ENCODE measurements around the gene ANKRD12. TPM values are rescaled to one million over a fixed set of nuclear protein-coding genes. Genes with fewer than 3 reads are reported as not detected.

The ANKRD12 gene
- total and polyA plus RNA-seq, 2 of the 4 experiments (the other 2 are of a cell fraction), result 2.6 to 12.9 TPM

GRCh38 chr18:9148203-9148552 lies 11.6 kb downstream of the ANKRD12 start:
- no CpG with 5 or more reads among the region's 1 CpG for WGBS, 2 experiments (ENCODE audit: extremely low coverage in 2 of 2, insufficient read length in 1 of 2)
- dilution Hi-C loops (cut with HindIII; ENCODE audit: low sequenced_read_pairs, unreplicated experiment), result no loop called here
- peaks cover 64% of the 10 kb centered on the region; the same call in 1 of the 2 replicates for H4K20me1 ChIP-seq (ENCODE audit: insufficient read depth, low read length)

More at GRCh38 chr18:9148203-9148552, 11.6 kb downstream of the ANKRD12 start:
- Histone ChIP-seq H3K9me3 (ENCODE audit: control insufficient read depth, insufficient read depth, low read length) (no peaks in the 10 kb centered on the region), H4K91ac (ENCODE audit: insufficient read depth, low read depth, low read length) (no peak overlapping the region), H4K8ac (ENCODE audit: low read depth in 2 of 2, low read length in 2 of 2) (no peak overlapping the region), H2BK20ac (ENCODE audit: low read depth, low read length) (no peak overlapping the region), H2AK9ac (replicated peaks; ENCODE audit: low read depth, low read length, poor library complexity) (no peak overlapping the region), H3K23ac (ENCODE audit: low read depth, low read length) (no peak overlapping the region), H3K4me3 (ENCODE audit: insufficient read depth, low read depth, low read length) (no peak overlapping the region), H3K4ac (ENCODE audit: low read depth, low read length) (no peak overlapping the region), H2AK5ac (ENCODE audit: low read depth, low read length) (no peak overlapping the region), H4K5ac (ENCODE audit: low read depth, low read length) (no peak overlapping the region), H3K4me2 (ENCODE audit: low read depth, low read length) (no peak overlapping the region), H3K4me1 (ENCODE audit: control insufficient read depth, insufficient read depth, low read length) (peaks cover 7% of the 10 kb centered on the region), H3K79me1 (ENCODE audit: low read depth in 1 of 2, low read length in 2 of 2) (peaks cover 7 to 54% of the 10 kb centered on the region in 2 experiments), H3K27me3 (ENCODE audit: control insufficient read depth, insufficient read depth, low read length) (no peaks in the 10 kb centered on the region), H2BK15ac (ENCODE audit: low read depth, low read length) (no peak overlapping the region), H2BK5ac (ENCODE audit: low read depth, low read length, poor library complexity, severe bottlenecking) (no peak overlapping the region), H3K14ac (replicated peaks; ENCODE audit: low read depth, low read length) (no peak overlapping the region), H3K9ac (ENCODE audit: low read depth, low read length) (no peak overlapping the region), H3K56ac (ENCODE audit: extremely low read depth, insufficient read depth, low read length) (no peak overlapping the region), H3K18ac (ENCODE audit: low read depth, low read length) (no peak overlapping the region), H3K27ac (ENCODE audit: insufficient read depth, low read length) (no peak overlapping the region), H2BK120ac (ENCODE audit: low read depth, low read length) (no peak overlapping the region), H3K9me1 (ENCODE audit: insufficient read depth, low read length) (peaks cover 6% of the 10 kb centered on the region), H2AFZ (replicated peaks; ENCODE audit: low read length, poor library complexity) (no peak overlapping the region), H3K36me3 (ENCODE audit: control insufficient read depth, insufficient read depth, low read length) (no peaks in the 10 kb centered on the region; the same call in 1 of the 2 replicates)
- CTCF ChIA-PET, result interaction anchor here (1.0 to 1.4 kb wide), 3 partner anchors 9 to 75 kb away, joined by 3 to 7 read pairs (median 5); no protein-coding TSS in a partner anchor
- DNase-seq (no peak), ATAC-seq (ENCODE audit: low read depth) (no peak)
- TF ChIP-seq RAD21 (IDR thresholded peaks at IDR 0.05; ENCODE audit: low read length), result no peak
- TF ChIP-seq RCOR1 (IDR thresholded peaks at IDR 0.05; ENCODE audit: insufficient replicate concordance, low read length), result no peak
- TF ChIP-seq MXI1 (IDR thresholded peaks at IDR 0.05; ENCODE audit: borderline replicate concordance, low read depth, low read length), result no peak
- no peak for TF ChIP-seq CEBPB (IDR thresholded peaks at IDR 0.05; ENCODE audit: low read depth, low read length)
- TF ChIP-seq, protein P1, sequence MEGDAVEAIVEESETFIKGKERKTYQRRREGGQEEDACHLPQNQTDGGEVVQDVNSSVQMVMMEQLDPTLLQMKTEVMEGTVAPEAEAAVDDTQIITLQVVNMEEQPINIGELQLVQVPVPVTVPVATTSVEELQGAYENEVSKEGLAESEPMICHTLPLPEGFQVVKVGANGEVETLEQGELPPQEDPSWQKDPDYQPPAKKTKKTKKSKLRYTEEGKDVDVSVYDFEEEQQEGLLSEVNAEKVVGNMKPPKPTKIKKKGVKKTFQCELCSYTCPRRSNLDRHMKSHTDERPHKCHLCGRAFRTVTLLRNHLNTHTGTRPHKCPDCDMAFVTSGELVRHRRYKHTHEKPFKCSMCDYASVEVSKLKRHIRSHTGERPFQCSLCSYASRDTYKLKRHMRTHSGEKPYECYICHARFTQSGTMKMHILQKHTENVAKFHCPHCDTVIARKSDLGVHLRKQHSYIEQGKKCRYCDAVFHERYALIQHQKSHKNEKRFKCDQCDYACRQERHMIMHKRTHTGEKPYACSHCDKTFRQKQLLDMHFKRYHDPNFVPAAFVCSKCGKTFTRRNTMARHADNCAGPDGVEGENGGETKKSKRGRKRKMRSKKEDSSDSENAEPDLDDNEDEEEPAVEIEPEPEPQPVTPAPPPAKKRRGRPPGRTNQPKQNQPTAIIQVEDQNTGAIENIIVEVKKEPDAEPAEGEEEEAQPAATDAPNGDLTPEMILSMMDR (conservative IDR thresholded peaks at IDR 0.05; ENCODE audit: low read depth, low read length), result no peak
- no peak for TF ChIP-seq FOS (IDR thresholded peaks at IDR 0.05; ENCODE audit: low read depth, low read length)
- no peak for TF ChIP-seq NFE2L2 (IDR thresholded peaks at IDR 0.05; ENCODE audit: low read depth, low read length)
- no peak for TF ChIP-seq MAFK (IDR thresholded peaks at IDR 0.05; ENCODE audit: low read depth, low read length)
- TF ChIP-seq, protein P2, sequence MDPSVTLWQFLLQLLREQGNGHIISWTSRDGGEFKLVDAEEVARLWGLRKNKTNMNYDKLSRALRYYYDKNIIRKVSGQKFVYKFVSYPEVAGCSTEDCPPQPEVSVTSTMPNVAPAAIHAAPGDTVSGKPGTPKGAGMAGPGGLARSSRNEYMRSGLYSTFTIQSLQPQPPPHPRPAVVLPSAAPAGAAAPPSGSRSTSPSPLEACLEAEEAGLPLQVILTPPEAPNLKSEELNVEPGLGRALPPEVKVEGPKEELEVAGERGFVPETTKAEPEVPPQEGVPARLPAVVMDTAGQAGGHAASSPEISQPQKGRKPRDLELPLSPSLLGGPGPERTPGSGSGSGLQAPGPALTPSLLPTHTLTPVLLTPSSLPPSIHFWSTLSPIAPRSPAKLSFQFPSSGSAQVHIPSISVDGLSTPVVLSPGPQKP (IDR thresholded peaks at IDR 0.05; ENCODE audit: borderline replicate concordance, low read depth, low read length), result no peak
- TF ChIP-seq RFX5 (IDR thresholded peaks at IDR 0.05; ENCODE audit: low read depth, low read length), result no peak
- TF ChIP-seq BHLHE40 (IDR thresholded peaks at IDR 0.05; ENCODE audit: low read depth, low read length), result no peak
- no TSS peak for BruUV-seq (replicated peaks)
- intact Hi-C loops (cut with micrococcal nuclease), result loop anchor here (1.0 to 10.0 kb wide), 3 partner anchors 75 to 496 kb away; no protein-coding TSS in a partner anchor
- in situ Hi-C loops (cut with MboI; ENCODE audit: low sequenced_read_pairs), result no loop called here
- POLR2A ChIA-PET (ENCODE audit: unreplicated experiment), result no interaction called here
